Neural cell (in vitro differentiated cells): ENCODE measurements around the gene DNAH6.

ENCODE experiments used
- CTCF ChIP-seq: fragments of 450-650 bp; IDR thresholded peaks from 2 replicates; pipeline ENCODE4 v1.5.1; 2014; ENCODE audit warnings: antibody characterized with exemption, mild to moderate bottlenecking, moderate library complexity; ENCODE audit not compliant: poor library complexity, severe bottlenecking
- EZH2 ChIP-seq: fragments of 200-600, 300-800 bp; shearing (Covaris generic), sonication (generic); IDR thresholded peaks from 2 replicates; pipeline ENCODE4 v1.6.1; 2014; ENCODE audit warnings: antibody characterized with exemption, low read length, borderline replicate concordance, mild to moderate bottlenecking; ENCODE audit not compliant: insufficient read depth, poor library complexity, severe bottlenecking
- POLR2AphosphoS5 ChIP-seq: IDR thresholded peaks from 2 replicates; pipeline ENCODE4 v1.6.1; 2012
- TAF1 ChIP-seq: IDR thresholded peaks from 2 replicates; pipeline ENCODE4 v1.6.1; 2012; ENCODE audit warnings: low read depth

- TF ChIP-seq CTCF, result no peak
- TF ChIP-seq TAF1, result no peak
- TF ChIP-seq POLR2AphosphoS5, result no peak
- no peak for TF ChIP-seq EZH2
These were observed 281.0 kb downstream of the DNAH6 start for GRCh38 chr2:84797271-84797670.
